Heart left ventricle (tissue), 13 donors: ENCODE measurements around the gene TTF2.

Experiments used
- CTCF ChIP-seq, 12 donors: fragments of 200-600 bp; sonication (generic) in 4 of 12; IDR thresholded peaks; one replicate each; pipeline versions ENCODE4 v1.5.0 to v1.8.0; 2018 to 2022; ENCODE audit warnings: antibody characterized with exemption in 12 of 12, mild to moderate bottlenecking in 5 of 12
- POLR2A ChIP-seq, 2 donors: fragments of 450-650 bp; IDR thresholded peaks; one replicate each; pipeline ENCODE4 v1.6.1; 2017; ENCODE audit warnings: antibody characterized with exemption in 2 of 2, mild to moderate bottlenecking in 2 of 2, moderate library complexity in 2 of 2
- donor health status: ischemic (EF 13 %, LVEDD 7.1; RV severe dilation, severe dysfunction).
- donor health status: DM: no; HTN: yes; CAD: no.
- donor health status: DM: no; HTN: no; CAD: no.
- donor health status: ischemic (EF 25% LVEDD 6.9; RV normal size, moderate dysfunction).
- donor health status: ischemic (EF 25% LVEDD 5.7; RV mildly dilated, moderate dysfunction).
- donor health status: ischemic (EF 35%, LVEDD 5.7; RV mildly dilated, moderate dysfunction).
- donor health status: nonischemic (EF 11% LVEDD 7.7; RV severe dilation, severe dysfunction).
- donor health status: DM: yes; HTN: yes; CAD: no.
- donor health status: PGD.
- donor health status: ischemic (EF 29% LVEDD 5.4; RV normal size, mild dysfunction).
- donor health status: nonischemic (EF 23%, LVEDD 6.1; RV moderate dilation, normal function).

- no peak for TF ChIP-seq CTCF (IDR thresholded peaks at IDR 0.05)
- TF ChIP-seq POLR2A (IDR thresholded peaks at IDR 0.05), result no peak
Measured at GRCh38 chr1:117037802-117038201, 22.3 kb upstream of the TTF2 start.
